PFSK-1 (cell line): ENCODE data around the gene AAK1.

Experiments used
- POLR2AphosphoS5 ChIP-seq: IDR thresholded peaks from 2 replicates; pipeline ENCODE4 v1.6.1; 2012; ENCODE audit warnings: low read depth, mild to moderate bottlenecking, control low read depth, low read length, moderate library complexity
- SIN3A ChIP-seq: IDR thresholded peaks from 2 replicates; pipeline ENCODE4 v1.6.1; 2012; ENCODE audit warnings: mild to moderate bottlenecking, low read length, moderate library complexity, borderline replicate concordance; ENCODE audit not compliant: insufficient read depth
- TAF1 ChIP-seq: IDR thresholded peaks from 2 replicates; pipeline ENCODE4 v1.6.1; 2012; ENCODE audit warnings: low read length, control low read depth, borderline replicate concordance; ENCODE audit not compliant: insufficient read depth
- TF ChIP-seq, protein P1 (sequence below), 2 experiments: IDR thresholded peaks; 2 replicates each; pipeline versions ENCODE4 v1.6.1 to v1.8.0; 2011 to 2012; ENCODE audit warnings: low read depth in 2 of 2, low read length in 2 of 2, control low read depth in 1 of 2, inconsistent platforms in 1 of 2, mild to moderate bottlenecking in 1 of 2, moderate library complexity in 1 of 2; ENCODE audit not compliant: insufficient read depth in 1 of 2

- TF ChIP-seq, protein P1, sequence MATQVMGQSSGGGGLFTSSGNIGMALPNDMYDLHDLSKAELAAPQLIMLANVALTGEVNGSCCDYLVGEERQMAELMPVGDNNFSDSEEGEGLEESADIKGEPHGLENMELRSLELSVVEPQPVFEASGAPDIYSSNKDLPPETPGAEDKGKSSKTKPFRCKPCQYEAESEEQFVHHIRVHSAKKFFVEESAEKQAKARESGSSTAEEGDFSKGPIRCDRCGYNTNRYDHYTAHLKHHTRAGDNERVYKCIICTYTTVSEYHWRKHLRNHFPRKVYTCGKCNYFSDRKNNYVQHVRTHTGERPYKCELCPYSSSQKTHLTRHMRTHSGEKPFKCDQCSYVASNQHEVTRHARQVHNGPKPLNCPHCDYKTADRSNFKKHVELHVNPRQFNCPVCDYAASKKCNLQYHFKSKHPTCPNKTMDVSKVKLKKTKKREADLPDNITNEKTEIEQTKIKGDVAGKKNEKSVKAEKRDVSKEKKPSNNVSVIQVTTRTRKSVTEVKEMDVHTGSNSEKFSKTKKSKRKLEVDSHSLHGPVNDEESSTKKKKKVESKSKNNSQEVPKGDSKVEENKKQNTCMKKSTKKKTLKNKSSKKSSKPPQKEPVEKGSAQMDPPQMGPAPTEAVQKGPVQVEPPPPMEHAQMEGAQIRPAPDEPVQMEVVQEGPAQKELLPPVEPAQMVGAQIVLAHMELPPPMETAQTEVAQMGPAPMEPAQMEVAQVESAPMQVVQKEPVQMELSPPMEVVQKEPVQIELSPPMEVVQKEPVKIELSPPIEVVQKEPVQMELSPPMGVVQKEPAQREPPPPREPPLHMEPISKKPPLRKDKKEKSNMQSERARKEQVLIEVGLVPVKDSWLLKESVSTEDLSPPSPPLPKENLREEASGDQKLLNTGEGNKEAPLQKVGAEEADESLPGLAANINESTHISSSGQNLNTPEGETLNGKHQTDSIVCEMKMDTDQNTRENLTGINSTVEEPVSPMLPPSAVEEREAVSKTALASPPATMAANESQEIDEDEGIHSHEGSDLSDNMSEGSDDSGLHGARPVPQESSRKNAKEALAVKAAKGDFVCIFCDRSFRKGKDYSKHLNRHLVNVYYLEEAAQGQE (IDR thresholded peaks at IDR 0.05; ENCODE audit: insufficient read depth in 1 of 2, low read depth in 2 of 2, low read length in 2 of 2): no peak
- TF ChIP-seq POLR2AphosphoS5: no peak
- TF ChIP-seq TAF1: no peak
- no peak for TF ChIP-seq SIN3A
Measured at GRCh38 chr2:69424419-69424818, 219.1 kb downstream of the AAK1 start.
